Measurements from ENCODE around the gene CACFD1.

GRCh38 chr9:133436681-133437080, 23.1 kb upstream of the CACFD1 start:
- TF ChIP-seq CTCF (IDR thresholded peaks at IDR 0.05; ENCODE audit: low read depth, low read length): no peak
- no peak for TF ChIP-seq MYC (IDR thresholded peaks at IDR 0.05; ENCODE audit: low read depth, low read length)
- TF ChIP-seq POLR2A (IDR thresholded peaks at IDR 0.05; ENCODE audit: extremely low read depth, insufficient read length): no peak
- no peak for TF ChIP-seq MAX (IDR thresholded peaks at IDR 0.05; ENCODE audit: low read depth, low read length)
